A673 (cell line): ENCODE results near the gene NCOR2. TPM values are rescaled to one million over a fixed set of nuclear protein-coding genes. Genes with fewer than 3 reads are reported as not detected.
A peak's percentile ranks its signal among the peaks of the same experiment; 100 is the strongest.

Source experiments
- BruUV-seq: library from RNA; stranded (reverse); fragments of 400-500 nt; replicated peaks from 2 replicates; lab custom pipeline; 2021; lab: Mats Ljungman, UMichigan
- CTCF ChIA-PET: fragments of 300-600 bp; sonication (Branson Sonifier 250); formaldehyde crosslinking; loops from one replicate; lab custom pipeline; 2022; ENCODE audit warnings: antibody characterized with exemption; lab: Charles Lee
- POLR2A ChIA-PET: fragments of 300-600 bp; sonication (Branson Sonifier 250); formaldehyde crosslinking; loops from one replicate; lab custom pipeline; 2022; ENCODE audit warnings: antibody characterized with exemption; ENCODE audit not compliant: low non-redundant PET; lab: Charles Lee
- DNase-seq: peaks from one replicate; pipeline ENCODE4 v3.0.0-alpha.2; 2015; ENCODE audit warnings: low spot score
- H3K27ac ChIP-seq: fragments of 200-600 bp; sonication (generic); 2 replicates; pipeline ENCODE4 v1.5.1; 2016; ENCODE audit warnings: mixed run types, low read depth, mild to moderate bottlenecking, mixed read lengths, antibody characterized with exemption, low read length; ENCODE audit not compliant: poor library complexity, severe bottlenecking
- H3K27me3 ChIP-seq: fragments of 200-600 bp; sonication (generic); replicated peaks from 2 replicates; pipeline ENCODE4 v1.6.1; 2017; ENCODE audit warnings: mixed run types, low read depth, mild to moderate bottlenecking, mixed read lengths, antibody characterized with exemption, low read length; ENCODE audit not compliant: insufficient read depth, poor library complexity
- H3K36me3 ChIP-seq: fragments of 200-600 bp; sonication (generic); 2 replicates; pipeline ENCODE4 v1.6.1; 2016; ENCODE audit warnings: mixed run types, mild to moderate bottlenecking, mixed read lengths, antibody characterized with exemption, low read length; ENCODE audit not compliant: insufficient read depth, poor library complexity, severe bottlenecking
- H3K4me1 ChIP-seq: fragments of 200-600 bp; sonication (generic); 2 replicates; pipeline ENCODE4 v1.6.1; 2017; ENCODE audit warnings: mixed run types, mild to moderate bottlenecking, mixed read lengths, antibody characterized with exemption, low read length; ENCODE audit not compliant: insufficient read depth, poor library complexity, severe bottlenecking
- H3K4me3 ChIP-seq: fragments of 200-600 bp; sonication (generic); 2 replicates; pipeline ENCODE4 v1.5.1; 2016; ENCODE audit warnings: low read depth, mixed run types, mild to moderate bottlenecking, mixed read lengths, low read length; ENCODE audit not compliant: poor library complexity, severe bottlenecking
- H3K9me3 ChIP-seq: fragments of 200-600 bp; sonication (generic); 2 replicates; pipeline ENCODE4 v1.6.1; 2016; ENCODE audit warnings: mixed run types, low read depth, mild to moderate bottlenecking, mixed read lengths, antibody characterized with exemption, low read length; ENCODE audit not compliant: poor library complexity, severe bottlenecking
- EZH2 ChIP-seq: fragments of 200-600 bp; sonication (generic); IDR thresholded peaks from 2 replicates; pipeline ENCODE4 v1.6.1; 2017; ENCODE audit warnings: borderline replicate concordance, low read depth, mild to moderate bottlenecking, mixed read lengths, antibody characterized with exemption, low read length; ENCODE audit not compliant: poor library complexity, severe bottlenecking
- intact Hi-C: fragments of 100-400 bp; cut with micrococcal nuclease; formaldehyde crosslinking; loops from one replicate; pipeline ENCODE4 v1.10.0; 2022; ENCODE audit not compliant: unreplicated experiment
- total RNA-seq: library from RNA; stranded (reverse); gene quantifications from 2 replicates; pipeline ENCODE4 v1.2.3, GENCODE V29; 2021
- TF ChIP-seq, protein P1 (sequence below): fragments of 300-800, 200-600 bp; sonication (generic); conservative IDR thresholded peaks from 2 replicates; pipeline ENCODE4 v1.5.1; 2017; ENCODE audit warnings: low read depth, mild to moderate bottlenecking, antibody characterized with exemption, low read length, moderate library complexity, mixed read lengths

NCOR2 gene
- total RNA-seq, 1 experiment from 2014 or later: 227 TPM

DNA sequence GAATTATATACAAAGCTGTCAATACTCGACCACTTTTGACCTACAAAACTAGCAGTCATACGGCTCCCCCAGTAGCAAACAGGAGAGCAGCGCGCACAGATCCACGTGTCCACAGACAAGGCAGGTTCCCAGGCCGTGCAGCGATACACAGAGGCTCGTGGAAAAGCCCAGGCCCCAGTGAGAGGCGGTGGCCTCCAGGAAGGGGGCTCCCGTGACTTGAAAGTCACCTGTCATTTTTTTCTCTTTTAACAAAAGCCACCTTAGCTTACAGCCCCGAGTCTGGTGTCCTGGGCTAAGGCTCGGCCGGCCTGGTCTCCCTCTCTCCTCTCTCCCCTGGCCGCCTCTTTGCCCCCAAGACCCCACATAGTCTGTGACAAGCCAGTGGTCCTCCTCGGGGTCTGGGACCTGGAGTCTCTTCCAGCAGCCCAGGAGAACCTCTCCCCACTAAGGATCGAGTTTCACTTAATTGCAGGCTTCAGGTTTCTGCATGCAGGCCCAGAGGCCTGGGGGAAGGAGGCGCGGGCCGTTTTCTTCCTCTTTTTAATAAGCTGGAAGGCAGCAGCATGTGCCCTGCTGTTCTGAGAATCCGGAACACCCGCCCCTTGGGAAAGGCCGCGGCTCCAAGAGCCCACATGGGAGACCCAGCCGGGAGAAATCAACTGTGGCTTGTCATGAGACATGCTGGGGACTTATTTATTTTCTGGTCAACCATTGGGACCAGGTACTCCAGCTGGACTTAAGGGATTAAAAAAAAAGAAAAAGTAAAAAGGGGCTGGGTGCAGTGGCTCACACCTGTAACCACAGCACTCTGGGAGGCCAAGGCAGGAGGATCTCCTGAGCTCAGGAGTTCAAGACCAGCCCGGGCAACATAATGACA lies 15.9 kb downstream of the NCOR2 start:
- peak overlapping the region; percentile 16 for H3K4me3 ChIP-seq
- H3K27me3 ChIP-seq: no peaks in the 10 kb centered on the region
- no peaks in the 10 kb centered on the region for H3K36me3 ChIP-seq
- H3K9me3 ChIP-seq: no peaks in the 10 kb centered on the region
- no TSS peak for BruUV-seq
- TF ChIP-seq, protein P1, sequence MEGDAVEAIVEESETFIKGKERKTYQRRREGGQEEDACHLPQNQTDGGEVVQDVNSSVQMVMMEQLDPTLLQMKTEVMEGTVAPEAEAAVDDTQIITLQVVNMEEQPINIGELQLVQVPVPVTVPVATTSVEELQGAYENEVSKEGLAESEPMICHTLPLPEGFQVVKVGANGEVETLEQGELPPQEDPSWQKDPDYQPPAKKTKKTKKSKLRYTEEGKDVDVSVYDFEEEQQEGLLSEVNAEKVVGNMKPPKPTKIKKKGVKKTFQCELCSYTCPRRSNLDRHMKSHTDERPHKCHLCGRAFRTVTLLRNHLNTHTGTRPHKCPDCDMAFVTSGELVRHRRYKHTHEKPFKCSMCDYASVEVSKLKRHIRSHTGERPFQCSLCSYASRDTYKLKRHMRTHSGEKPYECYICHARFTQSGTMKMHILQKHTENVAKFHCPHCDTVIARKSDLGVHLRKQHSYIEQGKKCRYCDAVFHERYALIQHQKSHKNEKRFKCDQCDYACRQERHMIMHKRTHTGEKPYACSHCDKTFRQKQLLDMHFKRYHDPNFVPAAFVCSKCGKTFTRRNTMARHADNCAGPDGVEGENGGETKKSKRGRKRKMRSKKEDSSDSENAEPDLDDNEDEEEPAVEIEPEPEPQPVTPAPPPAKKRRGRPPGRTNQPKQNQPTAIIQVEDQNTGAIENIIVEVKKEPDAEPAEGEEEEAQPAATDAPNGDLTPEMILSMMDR: no peak
- intact Hi-C loops: no loop called here
- POLR2A ChIA-PET: interaction anchor here (0.6 kb wide), 3 partner anchors 12 to 658 kb away, joined by 3 to 8 read pairs (median 3); no protein-coding TSS in a partner anchor
- CTCF ChIA-PET: interaction anchor here (0.6 to 1.8 kb wide), 3 partner anchors 10 to 86 kb away, joined by 3 to 6 read pairs (median 5); no protein-coding TSS in a partner anchor
- peaks cover 60% of the 10 kb centered on the region for H3K4me1 ChIP-seq
- DNase-seq: peak; percentile 94
- H3K27ac ChIP-seq: peak overlapping the region; percentile 89

DNA sequence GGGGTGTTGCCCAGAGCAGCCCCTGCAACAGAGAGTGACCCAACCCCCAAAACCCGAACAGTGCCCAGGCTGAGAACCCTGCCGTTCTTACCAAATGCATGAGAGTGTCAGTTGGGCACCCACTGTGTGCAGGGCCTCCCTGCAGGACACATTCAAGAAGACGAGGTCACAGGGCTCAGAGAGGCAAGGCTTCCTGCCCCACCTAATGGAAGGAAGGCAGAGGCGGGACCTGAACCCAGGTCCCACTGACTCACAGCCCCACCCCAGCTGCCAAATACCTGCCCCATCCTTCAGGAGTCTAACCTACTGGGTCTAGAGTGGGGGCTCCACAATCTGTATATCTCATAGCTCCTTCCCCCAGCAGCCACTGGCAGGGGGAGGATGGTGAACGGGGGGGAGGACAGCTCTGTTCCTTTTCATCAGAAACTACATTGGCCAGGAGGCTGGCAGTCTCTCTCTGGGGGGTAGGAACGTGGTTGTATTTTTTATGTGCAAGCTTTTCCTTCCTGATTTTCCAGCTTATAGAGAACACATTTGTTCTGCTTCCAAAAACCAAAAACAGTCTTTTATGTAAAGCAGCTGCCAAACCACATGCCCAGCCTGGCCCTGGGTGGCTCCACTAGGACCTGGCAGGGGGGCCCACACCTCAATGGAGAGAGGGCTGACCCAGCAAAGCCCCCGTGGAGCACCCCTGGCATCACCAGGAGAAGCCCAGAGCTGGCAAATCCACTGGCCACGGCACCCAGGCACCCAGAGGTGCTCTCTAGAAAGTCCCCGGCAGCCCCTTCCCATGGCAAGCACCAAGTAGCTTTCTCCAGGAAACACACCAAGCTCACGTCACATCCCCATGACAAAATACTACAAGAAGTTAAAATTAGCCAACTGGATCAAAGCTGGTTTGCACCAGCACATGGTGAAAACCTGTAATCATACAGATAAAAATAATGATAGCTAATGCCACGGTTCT lies 17.0 kb downstream of the NCOR2 start:
- H3K4me1 ChIP-seq: peaks cover 71% of the 10 kb centered on the region
- peak overlapping the region; percentile 89 for H3K27ac ChIP-seq
- no peaks in the 10 kb centered on the region for H3K9me3 ChIP-seq
- ChIA-PET CTCF (interaction anchor here (1.0 to 1.8 kb wide), 2 partner anchors 32 to 169 kb away, joined by 3 to 5 read pairs; no protein-coding TSS in a partner anchor), POLR2A (no interaction called here)
- H3K4me3 ChIP-seq: peak overlapping the region; percentile 8
- H3K27me3 ChIP-seq: no peaks in the 10 kb centered on the region
- DNase-seq: peak; percentile 74
- intact Hi-C loops: no loop called here
- TF ChIP-seq EZH2: no peak
- TF ChIP-seq, protein P1: no peak
- no peaks in the 10 kb centered on the region for H3K36me3 ChIP-seq
- BruUV-seq: no TSS peak

DNA sequence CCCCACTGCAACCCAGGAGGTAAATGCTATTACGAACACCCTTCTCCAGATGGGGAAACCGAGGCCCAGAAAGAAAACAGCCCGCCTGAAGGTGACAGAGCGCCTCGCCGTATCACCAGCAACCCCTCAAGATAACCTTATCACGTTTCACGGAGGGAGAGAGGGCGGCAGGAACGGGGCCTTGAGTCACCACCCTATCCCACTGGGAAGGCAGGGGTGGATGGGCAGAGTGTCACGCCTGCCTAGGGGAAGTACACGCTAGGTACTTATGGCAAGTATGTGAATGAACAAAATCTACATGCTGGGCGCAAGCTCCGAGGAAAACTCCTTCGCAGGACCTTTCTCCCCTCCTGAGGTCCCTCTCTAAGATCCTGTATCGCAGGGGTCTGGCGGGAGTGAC lies 17.8 kb downstream of the NCOR2 start:
- intact Hi-C loops: no loop called here
- Histone ChIP-seq H3K36me3 (no peaks in the 10 kb centered on the region), H3K4me1 (peaks cover 73% of the 10 kb centered on the region), H3K27ac (peak overlapping the region; percentile 89), H3K9me3 (no peaks in the 10 kb centered on the region), H3K27me3 (no peaks in the 10 kb centered on the region), H3K4me3 (no peak overlapping the region)
- CTCF ChIA-PET: interaction anchor here (1.0 to 1.8 kb wide), 2 partner anchors 31 to 170 kb away, joined by 3 to 5 read pairs; no protein-coding TSS in a partner anchor
- TF ChIP-seq EZH2: no peak
- TF ChIP-seq, protein P1: no peak
- BruUV-seq: no TSS peak
- DNase-seq: no peak
- POLR2A ChIA-PET: no interaction called here
